ENCODE measurements around the gene CCSER1.
"Not testable (repeated sequence)": the region's sequence is repeated elsewhere in the genome, so short reads cannot be mapped to it uniquely, and the experiment has no call there.

The CCSER1 gene

GRCh38 chr4:90580326-90580725 is 453.1 kb downstream of the CCSER1 start:
- no peak for DNase-seq

- DNase-seq = no peak
Measured at GRCh38 chr4:90582087-90582486, 454.9 kb downstream of the CCSER1 start.

GRCh38 chr4:90584051-90584450 is 456.9 kb downstream of the CCSER1 start:
- DNase-seq = no peak

GRCh38 chr4:90585961-90586360 is 458.8 kb downstream of the CCSER1 start:
- DNase-seq = no peak

- no peak for DNase-seq
Measured at GRCh38 chr4:90586799-90587198, 459.6 kb downstream of the CCSER1 start.

GRCh38 chr4:90597927-90598326 is 470.7 kb downstream of the CCSER1 start:
- DNase-seq = no peak

- no peak for DNase-seq
Measured at GRCh38 chr4:90598741-90599140, 471.5 kb downstream of the CCSER1 start.

- no peak for DNase-seq
Measured at GRCh38 chr4:90602726-90603125, 475.5 kb downstream of the CCSER1 start.

- no peak for DNase-seq
Measured at GRCh38 chr4:90603540-90603939, 476.3 kb downstream of the CCSER1 start.

- no peak for DNase-seq
Measured at GRCh38 chr4:90606781-90607180, 479.6 kb downstream of the CCSER1 start.

- DNase-seq = no peak
Measured at GRCh38 chr4:90614371-90614770, 487.2 kb downstream of the CCSER1 start.

GRCh38 chr4:90621080-90621479 is 493.9 kb downstream of the CCSER1 start:
- no peak for DNase-seq

GRCh38 chr4:90624781-90625180 is 497.6 kb downstream of the CCSER1 start:
- no peak for DNase-seq

- no peak for DNase-seq
Measured at GRCh38 chr4:90641861-90642599, 514.8 kb downstream of the CCSER1 start.

- no peak for DNase-seq
Measured at GRCh38 chr4:90643156-90643555, 516.0 kb downstream of the CCSER1 start.

GRCh38 chr4:90648311-90648710 is 521.1 kb downstream of the CCSER1 start:
- no peak for DNase-seq

- no peak for DNase-seq
Measured at GRCh38 chr4:90648791-90649190, 521.6 kb downstream of the CCSER1 start.

GRCh38 chr4:90660672-90661071 is 533.5 kb downstream of the CCSER1 start:
- DNase-seq = no peak

GRCh38 chr4:90670183-90670582 is 543.0 kb downstream of the CCSER1 start:
- no peak for DNase-seq

GRCh38 chr4:90689739-90690138 is 562.5 kb downstream of the CCSER1 start:
- no peak for DNase-seq

GRCh38 chr4:90695411-90695810 is 568.2 kb downstream of the CCSER1 start:
- no peak for DNase-seq

- not testable (repeated sequence) for DNase-seq
Measured at GRCh38 chr4:90705501-90705900, 578.3 kb downstream of the CCSER1 start.

- DNase-seq = no peak
Measured at GRCh38 chr4:90715242-90715641, 588.0 kb downstream of the CCSER1 start.

- no peak for DNase-seq
Measured at GRCh38 chr4:90718931-90719330, 591.7 kb downstream of the CCSER1 start.

GRCh38 chr4:90727938-90728337 is 600.7 kb downstream of the CCSER1 start:
- no peak for DNase-seq

Measured in midbrain (tissue), 1 donor.